ENCODE results near the gene ADAM12. TPM values are rescaled to one million over a fixed set of nuclear protein-coding genes. Genes with fewer than 3 reads are reported as not detected.

ADAM12 gene
- polyA plus RNA-seq, 3 donors, result 22.5 to 28.1 (median 26.0) TPM

DNA sequence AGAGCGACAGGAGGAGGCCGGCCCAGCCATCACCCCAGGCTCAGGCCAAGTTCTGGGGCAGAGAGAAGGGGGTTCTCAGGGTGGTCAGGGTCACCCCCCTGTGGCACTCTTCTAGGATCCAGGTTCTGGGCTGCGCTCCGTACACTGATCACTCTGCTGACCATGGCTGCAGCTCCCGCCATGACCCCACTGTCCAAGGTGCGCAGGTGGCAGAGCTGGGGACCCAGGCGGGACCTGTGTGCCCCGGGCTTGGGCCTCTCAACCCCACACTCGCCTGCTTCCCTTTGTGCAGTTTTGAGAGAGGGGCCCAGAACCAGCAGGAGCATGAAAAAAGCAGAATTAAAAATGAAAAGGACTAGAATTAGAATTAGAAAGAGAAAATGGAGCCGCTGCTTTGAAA lies 264.8 kb downstream of the ADAM12 start:
- no peak for DNase-seq (ENCODE audit: extremely low read depth in 1 of 11, low read depth in 9 of 11, low spot score in 4 of 11)

DNA sequence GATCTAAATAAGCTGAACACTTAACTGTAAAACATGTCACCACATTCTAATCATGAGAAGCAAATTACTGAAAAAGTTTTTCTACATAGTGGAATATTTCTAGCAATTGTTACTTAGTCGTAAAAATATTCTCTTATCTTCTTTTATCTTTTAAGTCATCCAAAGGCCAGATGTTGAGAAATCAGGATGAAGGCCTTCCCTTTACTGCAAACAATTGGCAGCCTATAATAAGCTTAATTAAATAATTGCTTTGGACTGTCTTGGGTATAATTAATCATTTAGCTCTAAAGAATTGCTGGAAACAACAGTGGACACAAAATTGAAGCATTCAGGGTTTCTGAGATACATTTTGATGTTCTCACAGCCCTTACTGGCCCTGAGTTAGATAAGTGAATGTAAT lies 265.4 kb downstream of the ADAM12 start:
- DNase-seq (ENCODE audit: extremely low read depth in 1 of 11, low read depth in 9 of 11, low spot score in 4 of 11), result peak in 1 of 11 donors; percentile 19

DNA sequence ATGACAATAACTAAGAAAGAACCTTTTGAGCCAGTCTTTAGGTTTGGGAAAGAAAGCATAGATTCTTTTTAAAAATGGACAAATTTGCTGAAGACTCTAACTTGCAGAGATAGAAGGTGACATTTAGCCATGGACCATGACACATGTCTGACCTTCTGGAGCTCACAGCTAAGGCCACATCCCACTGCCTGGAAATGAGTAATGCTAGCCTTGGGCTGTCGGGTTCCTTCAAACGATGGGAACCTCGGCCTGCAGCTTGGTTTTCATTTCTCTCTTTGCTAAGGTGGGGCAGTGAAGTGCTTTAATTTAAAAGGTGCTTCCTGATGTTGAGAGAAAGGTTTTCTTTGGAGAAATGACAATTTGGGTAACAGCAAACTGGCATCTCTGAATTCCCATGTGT lies 268.7 kb downstream of the ADAM12 start:
- DNase-seq (ENCODE audit: extremely low read depth in 1 of 11, low read depth in 9 of 11, low spot score in 4 of 11), result no peak

DNA sequence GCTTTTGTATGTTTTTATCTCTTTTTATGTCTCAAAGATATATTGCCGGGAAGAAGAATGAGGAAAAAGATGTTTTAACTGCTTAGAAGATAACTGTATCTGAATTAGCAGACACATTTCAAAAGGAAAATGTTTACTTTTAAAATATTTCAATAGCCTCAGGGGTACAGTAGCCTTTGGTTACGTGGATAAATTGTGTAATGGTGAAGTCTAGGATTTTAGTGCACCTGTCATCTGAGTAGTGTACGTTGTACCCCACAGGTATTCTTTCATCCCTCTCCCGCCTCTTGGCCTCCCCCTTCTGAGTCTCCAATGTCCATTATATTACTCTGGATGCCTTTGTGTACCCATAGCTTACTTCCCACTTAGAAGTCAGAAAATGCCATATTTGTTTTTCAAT lies 269.8 kb downstream of the ADAM12 start:
- DNase-seq (ENCODE audit: extremely low read depth in 1 of 11, low read depth in 9 of 11, low spot score in 4 of 11), result no peak

DNA sequence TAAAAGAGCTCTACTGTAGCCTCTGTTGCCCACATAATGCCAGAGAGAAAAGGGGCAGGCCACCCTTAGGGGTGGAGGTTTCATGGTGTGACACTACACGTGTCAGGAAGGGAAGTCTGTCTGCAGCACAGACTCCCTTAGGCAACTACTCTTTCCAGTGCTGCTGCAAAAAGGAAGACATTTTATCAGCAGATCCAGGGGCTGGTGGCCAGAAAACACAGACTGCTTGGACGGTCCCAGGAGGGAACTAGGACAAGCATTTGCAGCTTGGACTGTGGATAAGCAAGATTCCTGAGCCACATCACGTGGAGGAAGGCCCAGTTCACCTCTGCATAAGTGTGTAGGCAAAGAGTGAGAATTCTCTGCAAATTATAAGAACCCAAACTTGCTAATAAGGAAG lies 271.1 kb downstream of the ADAM12 start:
- DNase-seq (ENCODE audit: extremely low read depth in 1 of 11, low read depth in 9 of 11, low spot score in 4 of 11), result no peak

DNA sequence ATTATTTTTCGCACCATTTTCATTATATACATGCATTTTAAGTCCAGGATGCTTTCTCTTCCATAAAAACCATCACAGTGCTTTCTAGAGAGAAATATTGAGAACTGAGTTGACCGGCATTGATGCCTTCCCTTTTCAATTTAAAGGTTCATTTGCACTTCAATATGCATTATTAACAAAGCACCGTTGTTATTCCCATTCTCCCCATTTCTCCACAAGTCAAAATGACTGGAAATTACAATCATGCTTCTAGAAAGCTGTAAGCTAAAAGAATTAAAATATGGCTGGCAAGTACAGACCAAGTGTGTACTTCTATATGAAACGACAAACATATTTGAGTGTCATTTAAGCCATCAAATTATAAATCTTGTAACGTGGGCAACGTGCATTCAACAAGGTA lies 272.4 kb downstream of the ADAM12 start:
- no peak for DNase-seq (ENCODE audit: extremely low read depth in 1 of 11, low read depth in 9 of 11, low spot score in 4 of 11)

DNA sequence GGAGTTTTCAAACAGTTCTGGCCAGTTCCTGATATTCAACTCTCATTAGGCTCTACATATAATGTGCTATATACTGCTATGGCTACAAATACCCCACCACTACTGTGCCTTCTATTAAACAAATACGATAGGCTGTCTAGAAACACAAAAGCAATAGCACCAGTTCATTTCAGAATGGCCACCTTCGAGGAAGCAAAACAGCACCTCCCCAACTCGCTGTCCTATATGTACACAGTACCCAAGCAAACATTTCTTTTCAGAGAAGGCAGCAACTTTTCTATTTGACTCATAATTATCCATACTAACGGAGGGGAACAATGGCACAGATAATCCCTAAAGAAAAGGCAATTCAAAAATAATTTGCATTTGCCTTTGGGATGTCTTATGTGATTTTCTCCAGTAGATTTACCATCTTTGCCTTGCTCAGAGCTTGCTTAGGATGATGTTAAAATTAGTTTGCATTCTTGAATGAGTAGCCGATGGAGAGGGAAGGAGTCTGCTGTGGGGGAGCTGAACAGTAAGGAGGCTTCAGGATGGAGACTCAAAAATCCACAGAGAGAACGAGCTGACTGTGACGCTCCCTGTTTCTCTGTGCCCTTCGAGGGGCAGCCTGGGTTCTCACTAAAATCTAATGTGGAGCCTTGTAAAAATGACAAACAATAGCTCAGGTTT lies 273.3 kb downstream of the ADAM12 start:
- no peak for DNase-seq (ENCODE audit: extremely low read depth in 1 of 11, low read depth in 9 of 11, low spot score in 4 of 11)

DNA sequence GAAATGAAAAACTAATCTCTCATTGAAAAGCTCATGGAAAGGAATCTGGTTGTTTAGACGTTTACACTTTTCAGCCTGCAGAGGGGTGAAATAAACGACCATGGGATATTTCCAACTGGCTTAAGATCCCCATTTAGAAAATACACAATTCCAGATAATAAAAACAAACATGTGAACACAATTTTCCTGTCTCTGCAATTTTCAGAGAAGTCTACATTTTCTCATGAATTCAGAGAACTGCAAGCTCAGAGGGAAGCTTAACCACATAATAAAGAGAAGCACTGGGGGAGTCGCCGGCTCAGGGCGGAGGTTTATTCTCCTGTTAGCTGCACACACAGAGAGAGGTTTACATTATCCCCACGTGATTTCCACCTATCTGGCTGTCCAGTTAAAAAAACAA lies 276.8 kb downstream of the ADAM12 start:
- DNase-seq (ENCODE audit: extremely low read depth in 1 of 11, low read depth in 9 of 11, low spot score in 4 of 11), result no peak

DNA sequence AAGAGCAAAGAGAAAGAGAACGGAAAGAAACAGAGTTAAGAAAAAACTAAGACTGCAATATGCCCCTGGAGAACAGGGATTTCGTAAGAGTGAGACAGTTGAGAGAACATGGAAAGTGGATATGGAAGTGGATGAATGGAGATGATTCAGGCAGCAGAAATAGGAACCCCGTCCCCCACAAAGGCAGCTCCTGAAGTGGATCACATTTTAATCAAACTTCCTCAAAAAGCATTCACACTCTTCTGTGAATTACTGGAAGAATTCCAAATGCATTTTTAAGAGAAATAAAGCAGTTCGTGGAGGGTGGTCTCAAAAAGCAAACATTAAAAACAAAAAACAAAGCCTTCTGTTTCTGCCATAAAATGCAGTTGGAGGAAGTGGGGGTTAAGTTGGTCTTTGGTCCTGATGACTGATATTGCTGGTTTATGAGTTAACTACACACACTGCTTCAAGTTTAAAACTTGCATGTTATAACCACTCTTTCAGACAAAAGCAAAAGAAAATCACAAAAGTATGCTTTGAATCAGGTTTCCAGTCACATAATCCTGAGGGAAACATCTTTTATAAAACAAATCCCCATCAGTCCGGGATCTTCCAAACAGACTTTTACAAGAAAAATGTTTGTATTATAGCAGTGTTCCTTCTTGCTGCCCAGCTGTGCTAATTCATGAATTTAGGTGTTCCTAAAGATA lies 277.6 kb downstream of the ADAM12 start:
- no peak for DNase-seq (ENCODE audit: extremely low read depth in 1 of 11, low read depth in 9 of 11, low spot score in 4 of 11)

DNA sequence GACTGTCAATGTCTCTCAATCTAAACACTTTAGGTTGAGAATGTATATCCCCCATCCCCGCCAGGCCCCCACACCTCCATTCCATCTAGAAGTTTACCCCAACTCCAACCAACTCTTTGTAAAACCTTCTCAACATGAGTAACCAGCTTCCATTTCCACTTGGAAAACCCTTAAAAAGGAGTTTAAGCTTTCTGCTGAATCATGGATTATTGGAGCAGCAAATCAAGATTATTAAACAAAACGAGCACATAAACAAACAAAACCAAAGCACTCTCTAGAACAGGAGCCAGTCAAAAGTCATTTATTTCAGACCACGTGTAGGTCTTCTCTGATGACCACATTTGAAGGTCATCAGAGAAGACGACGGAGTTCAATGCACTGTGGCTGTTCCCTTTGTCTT lies 278.4 kb downstream of the ADAM12 start:
- DNase-seq (ENCODE audit: extremely low read depth in 1 of 11, low read depth in 9 of 11, low spot score in 4 of 11), result no peak

DNA sequence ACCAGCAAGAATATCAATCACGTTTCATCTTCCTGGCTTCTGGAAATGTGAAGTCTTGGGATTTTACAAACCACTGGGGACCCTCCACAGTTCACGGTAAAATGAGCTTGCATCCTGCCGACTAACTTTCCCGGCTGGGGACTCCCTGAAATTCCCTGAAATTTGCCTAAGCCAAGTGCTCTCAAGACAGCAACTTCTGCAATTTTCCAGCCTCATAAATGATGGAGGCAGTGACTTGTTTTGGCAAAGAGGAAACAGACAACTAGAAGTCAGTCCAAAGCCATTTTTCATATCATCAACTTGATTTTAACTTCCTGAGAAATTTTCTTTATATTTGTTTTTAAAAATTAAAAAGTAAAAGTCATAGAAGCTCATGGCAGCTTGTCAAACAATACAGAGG lies 279.6 kb downstream of the ADAM12 start:
- no peak for DNase-seq (ENCODE audit: extremely low read depth in 1 of 11, low read depth in 9 of 11, low spot score in 4 of 11)

DNA sequence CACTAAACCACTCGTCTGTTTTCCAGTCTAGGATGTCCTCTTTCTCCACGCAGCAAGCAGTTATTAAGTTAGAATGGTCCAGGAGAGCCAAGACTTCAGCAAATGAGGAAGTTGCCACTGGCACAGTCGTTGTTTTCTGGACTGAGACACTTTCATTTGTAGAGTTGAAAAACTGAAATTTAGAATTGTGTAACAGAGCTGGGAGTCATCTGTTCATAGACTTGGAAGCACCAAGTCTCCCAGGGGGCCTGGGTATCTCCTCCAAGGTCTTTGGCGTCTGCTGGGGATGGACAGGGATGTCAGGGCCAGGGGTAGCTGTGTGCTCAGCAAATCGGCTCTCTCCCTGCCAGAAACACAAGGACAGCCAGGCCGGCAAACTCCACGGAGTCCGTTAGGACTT lies 283.5 kb downstream of the ADAM12 start:
- no peak for DNase-seq (ENCODE audit: extremely low read depth in 1 of 11, low read depth in 9 of 11, low spot score in 4 of 11)

DNA sequence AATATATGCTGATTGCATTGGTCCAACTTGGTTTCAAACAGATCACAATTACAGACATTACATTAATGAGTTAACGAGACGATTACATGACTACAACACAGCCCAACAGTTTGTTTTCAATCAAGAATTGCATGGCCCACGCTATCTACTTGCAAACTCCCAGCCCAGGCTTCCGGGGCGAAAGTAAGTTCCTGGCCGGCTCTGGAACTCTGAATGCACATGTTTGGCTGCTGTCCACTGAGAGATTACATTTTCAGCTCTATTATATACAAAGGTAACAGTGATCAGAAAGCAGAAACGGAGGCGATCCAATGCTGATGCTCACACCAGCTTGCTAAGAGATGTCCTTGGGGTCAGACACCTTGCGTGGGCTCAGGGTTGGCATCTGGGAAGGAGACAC lies 285.6 kb downstream of the ADAM12 start:
- no peak for DNase-seq (ENCODE audit: extremely low read depth in 1 of 11, low read depth in 9 of 11, low spot score in 4 of 11)

DNA sequence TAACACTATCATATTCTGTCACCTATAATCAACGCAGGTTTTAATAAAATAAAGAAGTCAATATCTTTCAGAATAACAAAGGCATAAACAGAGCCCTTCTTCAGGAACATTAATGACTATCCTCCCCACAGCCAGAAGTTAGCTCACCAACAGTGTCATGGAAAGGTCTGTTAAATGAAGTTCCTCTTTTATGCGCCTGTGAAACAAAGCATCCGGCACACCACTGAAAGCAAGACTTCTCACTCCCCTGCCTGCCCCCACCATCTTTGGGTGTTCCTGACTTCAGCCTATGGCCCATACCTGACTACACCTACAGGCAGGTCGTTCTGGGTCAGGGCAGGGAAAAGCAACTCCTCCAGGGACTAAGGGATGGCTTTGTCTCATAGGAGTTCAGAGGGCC lies 286.5 kb downstream of the ADAM12 start:
- no peak for DNase-seq (ENCODE audit: extremely low read depth in 1 of 11, low read depth in 9 of 11, low spot score in 4 of 11)

DNA sequence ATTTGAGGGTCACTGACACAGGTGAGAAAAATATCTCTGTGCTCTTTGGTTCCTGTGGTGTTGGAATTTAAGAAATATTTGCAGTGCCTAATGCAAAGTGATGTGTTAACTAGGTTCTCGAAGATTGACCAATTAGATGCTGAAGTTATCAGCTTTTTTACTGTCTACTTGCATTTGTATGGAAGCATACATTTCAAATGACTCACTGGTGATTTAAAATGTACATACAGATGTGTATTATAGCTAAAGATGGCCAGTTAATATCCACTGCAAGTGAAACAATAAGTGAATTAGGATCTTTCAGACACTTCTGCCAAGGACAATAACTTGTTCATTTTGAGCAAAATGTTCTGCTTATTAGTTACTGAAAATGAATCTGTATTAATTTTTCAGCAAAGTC lies 287.0 kb downstream of the ADAM12 start:
- DNase-seq (ENCODE audit: extremely low read depth in 1 of 11, low read depth in 9 of 11, low spot score in 4 of 11), result no peak

DNA sequence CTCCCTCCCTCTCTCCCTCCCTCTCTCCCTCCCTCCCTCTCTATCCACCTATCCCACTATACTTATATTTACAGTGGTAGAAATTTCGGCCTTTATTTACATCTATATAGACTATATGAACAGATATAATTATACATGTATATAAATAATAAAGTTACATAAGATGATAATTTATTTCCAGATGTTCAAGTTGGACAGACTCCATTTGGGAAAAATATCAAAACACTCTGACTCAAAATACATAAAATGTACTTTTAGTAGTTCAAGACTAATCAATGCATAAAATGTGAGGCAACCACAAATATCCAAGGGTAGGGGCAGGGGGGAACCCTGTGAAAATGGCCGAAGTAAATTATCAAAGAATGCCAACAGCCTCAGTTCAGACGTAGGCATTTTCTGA lies 288.9 kb downstream of the ADAM12 start:
- no peak for DNase-seq (ENCODE audit: extremely low read depth in 1 of 11, low read depth in 9 of 11, low spot score in 4 of 11)

DNA sequence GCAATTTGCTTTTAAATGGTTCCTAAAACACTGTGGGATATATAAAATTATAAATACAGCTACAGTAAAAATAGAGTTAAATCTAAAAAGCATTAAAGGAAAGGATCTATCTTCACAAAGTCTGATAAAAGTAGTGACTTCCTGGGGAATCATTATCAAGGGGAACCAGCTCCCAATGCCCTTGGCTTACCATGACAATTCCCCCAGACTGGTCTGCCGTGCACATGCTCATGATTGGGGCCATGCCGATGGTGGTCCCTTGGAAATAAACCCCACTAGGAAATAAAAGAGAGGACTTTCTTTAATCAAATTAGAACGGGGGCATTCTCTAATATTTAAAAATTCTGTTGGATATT lies 290.1 kb downstream of the ADAM12 start:
- DNase-seq (ENCODE audit: extremely low read depth in 1 of 11, low read depth in 9 of 11, low spot score in 4 of 11), result no peak

DNA sequence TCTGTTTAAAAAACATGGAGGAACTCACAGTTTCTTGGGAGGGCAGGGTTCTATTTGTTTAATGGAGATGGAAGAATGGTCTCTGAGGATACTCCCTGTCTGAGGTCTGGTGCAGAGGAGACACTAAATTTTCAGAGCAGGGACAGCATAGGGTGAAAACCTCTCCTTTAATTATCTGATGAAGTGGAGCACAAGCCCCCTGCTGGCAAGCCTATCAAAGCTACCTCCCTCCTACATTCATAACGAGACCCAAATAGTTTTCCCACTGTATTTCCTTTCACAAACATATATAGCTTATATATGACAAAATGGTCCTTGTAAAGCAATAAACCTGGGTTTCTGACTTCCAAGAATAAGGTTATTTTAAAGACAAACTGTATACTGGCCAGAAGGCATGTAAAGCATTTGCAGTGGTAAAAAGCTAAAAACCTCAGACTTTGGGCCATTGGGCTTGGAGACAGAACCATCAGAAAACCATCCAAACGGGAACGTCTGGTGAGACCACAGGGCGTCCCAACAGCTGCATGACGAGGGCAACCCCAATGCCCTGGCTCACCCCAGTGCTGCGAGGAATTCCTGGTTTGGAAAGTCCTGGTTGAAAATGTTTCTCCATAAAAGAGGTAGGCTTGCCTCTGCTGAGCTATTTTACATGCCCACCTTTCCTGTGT lies 290.6 kb downstream of the ADAM12 start:
- DNase-seq (ENCODE audit: extremely low read depth in 1 of 11, low read depth in 9 of 11, low spot score in 4 of 11), result no peak

DNA sequence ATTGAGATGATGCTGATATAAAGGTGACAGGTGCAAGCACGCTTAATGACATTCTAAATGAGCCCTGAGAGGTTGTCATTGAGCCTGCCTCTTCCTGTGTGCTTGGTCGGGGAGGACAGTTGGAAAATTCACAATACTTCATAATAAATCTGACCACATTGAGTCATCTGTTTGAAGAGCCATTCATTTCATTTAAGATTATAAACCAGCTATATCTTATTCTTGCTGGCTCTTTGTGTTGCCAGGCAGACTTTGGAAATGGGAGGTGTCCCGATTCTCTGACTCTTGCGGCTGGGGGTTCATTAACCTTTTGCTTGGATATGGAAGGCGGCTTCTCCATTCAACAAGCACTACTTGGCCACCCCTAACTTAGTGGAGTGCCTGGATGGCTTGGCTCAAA lies 293.7 kb downstream of the ADAM12 start:
- no peak for DNase-seq (ENCODE audit: extremely low read depth in 1 of 11, low read depth in 9 of 11, low spot score in 4 of 11)

DNA sequence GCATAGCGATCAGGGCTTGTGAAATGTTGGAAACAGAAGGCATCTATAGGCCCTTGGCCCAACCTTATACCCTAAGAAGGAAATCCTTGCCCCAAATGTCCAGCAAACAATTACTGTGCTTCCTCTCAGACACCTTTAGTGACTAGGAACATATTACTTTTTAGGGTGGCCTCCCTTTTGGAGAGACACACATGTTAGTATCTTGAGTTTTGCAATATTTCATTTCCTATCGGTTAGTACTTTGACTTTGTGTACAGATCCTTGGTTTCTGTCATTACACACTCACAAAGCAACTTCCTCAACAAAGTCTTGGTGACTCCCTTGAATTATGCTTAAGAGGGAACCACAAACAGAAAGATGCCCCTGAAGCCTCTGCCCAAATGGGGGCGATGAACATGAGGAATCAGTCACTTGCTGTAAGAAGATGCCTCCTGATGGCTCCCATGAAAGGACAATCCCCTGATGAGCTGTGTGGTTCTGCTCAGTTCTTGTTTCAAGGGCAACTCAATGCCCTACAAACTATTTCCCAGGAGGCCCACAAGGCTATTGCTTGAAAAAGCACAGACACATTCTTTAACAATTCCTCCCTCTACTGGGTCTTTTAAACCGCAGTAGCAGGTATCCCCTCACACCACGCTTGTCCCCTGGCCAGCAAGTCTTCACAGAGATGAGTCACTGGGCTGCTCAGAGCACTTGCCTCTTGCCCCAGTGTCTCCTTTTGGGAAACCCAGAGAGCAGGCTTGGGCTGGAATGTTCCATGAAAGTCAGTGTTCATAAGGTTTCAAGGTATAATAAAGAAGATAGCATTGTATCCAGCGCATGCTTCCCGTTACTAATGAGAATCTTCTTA lies 295.7 kb downstream of the ADAM12 start:
- DNase-seq (ENCODE audit: extremely low read depth in 1 of 11, low read depth in 9 of 11, low spot score in 4 of 11), result no peak
